IMR-90 (cell line): ENCODE data around the gene MTHFS. TPM values are rescaled to one million over a fixed set of nuclear protein-coding genes. Genes with fewer than 3 reads are reported as not detected.

Source experiments
- ATAC-seq: fragments of 200-7000 bp; cut with Tn5 transposase; 2 replicates; pipeline ENCODE4 v1.9.1; 2020; ENCODE audit warnings: low read depth, mild to moderate bottlenecking, moderate library complexity
- BruUV-seq: library from RNA; stranded (reverse); fragments of 400-500 nt; replicated peaks from 2 replicates; lab custom pipeline; 2021; lab: Mats Ljungman, UMichigan
- CTCF ChIA-PET: fragments of 300-600 bp; formaldehyde crosslinking; extraction: SDS; loops from one replicate; lab custom pipeline; 2021; ENCODE audit warnings: antibody characterized with exemption; lab: Yijun Ruan, JAX
- POLR2A ChIA-PET: fragments of 300-600 bp; sonication (Branson Sonifier 250); formaldehyde crosslinking; loops from one replicate; lab custom pipeline; 2022; ENCODE audit warnings: antibody characterized with exemption; ENCODE audit not compliant: unreplicated experiment; lab: Charles Lee
- DNase-seq: peaks from one replicate; pipeline ENCODE4 v3.0.0; 2013
- H2AFZ ChIP-seq: replicated peaks from 2 replicates; pipeline ENCODE3; 2013; ENCODE audit warnings: low read length, mild to moderate bottlenecking; ENCODE audit not compliant: poor library complexity
- H2AK5ac ChIP-seq: 2 replicates; pipeline ENCODE4 v1.6.1; 2013; ENCODE audit warnings: low read depth, low read length, inconsistent platforms
- H2AK9ac ChIP-seq: replicated peaks from 2 replicates; pipeline ENCODE3; 2013; ENCODE audit warnings: mild to moderate bottlenecking, low read depth, low read length, moderate library complexity; ENCODE audit not compliant: poor library complexity
- H2BK120ac ChIP-seq: 2 replicates; pipeline ENCODE4 v1.6.1; 2013; ENCODE audit warnings: low read depth, low read length, inconsistent platforms
- H2BK15ac ChIP-seq: 3 replicates; pipeline ENCODE4 v1.6.1; 2013; ENCODE audit warnings: low read depth, low read length, inconsistent platforms
- H2BK20ac ChIP-seq: 2 replicates; pipeline ENCODE4 v1.6.1; 2013; ENCODE audit warnings: low read depth, mild to moderate bottlenecking, inconsistent platforms, low read length, moderate library complexity
- H2BK5ac ChIP-seq: 2 replicates; pipeline ENCODE4 v1.6.1; 2013; ENCODE audit warnings: mild to moderate bottlenecking, low read depth, low read length, inconsistent platforms; ENCODE audit not compliant: poor library complexity, severe bottlenecking
- H3K14ac ChIP-seq: replicated peaks from 2 replicates; pipeline ENCODE4 v1.6.1; 2013; ENCODE audit warnings: low read depth, low read length, inconsistent platforms
- H3K18ac ChIP-seq: 2 replicates; pipeline ENCODE4 v1.6.1; 2013; ENCODE audit warnings: low read depth, low read length, control low read depth
- H3K23ac ChIP-seq: 2 replicates; pipeline ENCODE4 v1.6.1; 2013; ENCODE audit warnings: low read depth, low read length, inconsistent platforms
- H3K27ac ChIP-seq: 2 replicates; pipeline ENCODE4 v1.5.1; 2013; ENCODE audit warnings: mild to moderate bottlenecking, control low read depth, low read length; ENCODE audit not compliant: insufficient read depth
- H3K27me3 ChIP-seq: 2 replicates; pipeline ENCODE4 v1.6.1; 2013; ENCODE audit warnings: low read length; ENCODE audit not compliant: control insufficient read depth, insufficient read depth
- H3K36me3 ChIP-seq: 2 replicates; pipeline ENCODE4 v1.6.1; 2013; ENCODE audit warnings: low read length, mixed read lengths; ENCODE audit not compliant: control insufficient read depth, insufficient read depth
- H3K4ac ChIP-seq: 2 replicates; pipeline ENCODE4 v1.6.1; 2013; ENCODE audit warnings: low read depth, low read length, inconsistent platforms
- H3K4me1 ChIP-seq: 2 replicates; pipeline ENCODE4 v1.6.1; 2013; ENCODE audit warnings: low read length, mixed read lengths; ENCODE audit not compliant: control insufficient read depth, insufficient read depth
- H3K4me2 ChIP-seq: 2 replicates; pipeline ENCODE4 v1.6.1; 2013; ENCODE audit warnings: low read depth, mild to moderate bottlenecking, control low read depth, low read length, moderate library complexity
- H3K4me3 ChIP-seq: 2 replicates; pipeline ENCODE4 v1.5.1; 2013; ENCODE audit warnings: low read depth, mild to moderate bottlenecking, control low read depth, low read length, moderate library complexity; ENCODE audit not compliant: insufficient read depth
- H3K56ac ChIP-seq: 2 replicates; pipeline ENCODE4 v1.6.1; 2013; ENCODE audit warnings: low read length, inconsistent platforms; ENCODE audit not compliant: insufficient read depth; ENCODE audit errors: extremely low read depth
- H3K79me1 ChIP-seq, 2 experiments: 2 replicates each; pipeline ENCODE4 v1.6.1; 2013; ENCODE audit warnings: low read length in 2 of 2, inconsistent platforms in 1 of 2, low read depth in 1 of 2
- H3K9ac ChIP-seq: 2 replicates; pipeline ENCODE4 v1.6.1; 2013; ENCODE audit warnings: low read depth, low read length, control low read depth
- H3K9me1 ChIP-seq: 2 replicates; pipeline ENCODE4 v1.6.1; 2013; ENCODE audit warnings: low read length, inconsistent platforms; ENCODE audit not compliant: insufficient read depth
- H3K9me3 ChIP-seq: 2 replicates; pipeline ENCODE4 v1.6.1; 2013; ENCODE audit warnings: low read length; ENCODE audit not compliant: control insufficient read depth, insufficient read depth
- H4K20me1 ChIP-seq: 2 replicates; pipeline ENCODE4 v1.6.1; 2013; ENCODE audit warnings: low read length, inconsistent platforms; ENCODE audit not compliant: insufficient read depth
- H4K5ac ChIP-seq: 2 replicates; pipeline ENCODE4 v1.6.1; 2013; ENCODE audit warnings: mild to moderate bottlenecking, low read depth, low read length, control low read depth
- H4K8ac ChIP-seq, 2 experiments: 2 replicates each; pipeline ENCODE4 v1.6.1; 2013; ENCODE audit warnings: low read depth in 2 of 2, low read length in 2 of 2, control low read depth in 1 of 2, inconsistent platforms in 1 of 2
- H4K91ac ChIP-seq: 2 replicates; pipeline ENCODE4 v1.6.1; 2013; ENCODE audit warnings: low read depth, low read length, inconsistent platforms; ENCODE audit not compliant: insufficient read depth
- BHLHE40 ChIP-seq: fragments of 150-350 bp; IDR thresholded peaks from 2 replicates; pipeline ENCODE4 v1.6.1; 2016; ENCODE audit warnings: mild to moderate bottlenecking, low read depth, low read length
- FOS ChIP-seq: fragments of 150-350 bp; IDR thresholded peaks from 2 replicates; pipeline ENCODE4 v1.6.1; 2016; ENCODE audit warnings: low read depth, low read length
- WGBS, 2 experiments: methylation state at CpG; one replicate each; pipeline versions ENCODE4 v1.1.5 to v1.1.7; 2013; ENCODE audit warnings: missing lambda C conversion rate in 2 of 2; ENCODE audit not compliant: insufficient read length in 1 of 2; ENCODE audit errors: extremely low coverage in 2 of 2; 5-methylcytosine and 5-hydroxymethylcytosine counted together
- dilution Hi-C: fragments of 300-500 bp; cut with HindIII; formaldehyde crosslinking; loops from one replicate; pipeline ENCODE4 v1.14.3; 2018; ENCODE audit warnings: low sequenced_read_pairs; ENCODE audit not compliant: unreplicated experiment
- in situ Hi-C: fragments of 300-500 bp; cut with MboI; formaldehyde crosslinking; loops from 3 replicates; pipeline ENCODE4 v1.14.3; 2019; ENCODE audit warnings: low sequenced_read_pairs, inconsistent platforms, mixed read lengths
- intact Hi-C: fragments of 100-400 bp; cut with micrococcal nuclease; formaldehyde crosslinking; loops from 2 replicates; pipeline ENCODE4 v1.10.0; 2022
- polyA plus RNA-seq, 3 experiments: library from polyadenylated mRNA; depleted of rRNA; stranded (reverse); fragments of >200 nt; gene quantifications; 2 replicates each; pipeline ENCODE4 v1.2.3, GENCODE V29; 2012; ENCODE audit warnings: low replicate concordance in 1 of 3
- total RNA-seq: library from RNA; depleted of rRNA; stranded (reverse); fragments of >200 nt; gene quantifications from 2 replicates; pipeline ENCODE4 v1.2.3, GENCODE V29; 2012

Gene MTHFS
- total and polyA plus RNA-seq, 2 of the 4 experiments (the other 2 are of a cell fraction): 5.5 to 6.3 TPM

GRCh38 chr15:79831604-79832003 lies 65.2 kb downstream of the MTHFS start:
- Histone ChIP-seq H3K9ac (no peak overlapping the region), H2AFZ (no peak overlapping the region), H3K4ac (no peak overlapping the region), H4K8ac (no peak overlapping the region), H4K91ac (no peak overlapping the region), H3K23ac (no peak overlapping the region), H3K9me3 (no peaks in the 10 kb centered on the region), H3K56ac (no peak overlapping the region), H4K5ac (no peak overlapping the region), H2BK5ac (no peak overlapping the region), H2AK5ac (no peak overlapping the region), H3K27me3 (no peaks in the 10 kb centered on the region), H2AK9ac (no peak overlapping the region), H3K18ac (no peak overlapping the region), H2BK15ac (no peak overlapping the region), H2BK120ac (no peak overlapping the region), H4K20me1 (no peaks in the 10 kb centered on the region), H2BK20ac (no peak overlapping the region), H3K79me1 (no peaks in the 10 kb centered on the region), H3K27ac (no peak overlapping the region), H3K4me3 (no peak overlapping the region), H3K9me1 (no peaks in the 10 kb centered on the region), H3K14ac (no peak overlapping the region), H3K36me3 (no peaks in the 10 kb centered on the region), H3K4me1 (no peaks in the 10 kb centered on the region), H3K4me2 (no peak overlapping the region)
- intact Hi-C loops (no loop called here), in situ Hi-C loops (no loop called here), dilution Hi-C loops (no loop called here)
- no peak for DNase-seq
- no TSS peak for BruUV-seq
- no peak for TF ChIP-seq FOS
- TF ChIP-seq BHLHE40: no peak
- ATAC-seq: no peak
- WGBS, 2 experiments: no CpG with 5 or more reads among the region's 1 CpG
- ChIA-PET CTCF (no interaction called here), POLR2A (no interaction called here)
